ENCODE data around the gene CALN1.
"Not testable (repeated sequence)": the region's sequence is repeated elsewhere in the genome, so short reads cannot be mapped to it uniquely, and the experiment has no call there.

Gene CALN1

GRCh38 chr7:72408966-72409637, 3.0 kb downstream of the CALN1 start:
- DNase-seq = no peak

GRCh38 chr7:72406820-72407403, 5.2 kb downstream of the CALN1 start:
- no peak for DNase-seq

GRCh38 chr7:72405871-72406270, 6.3 kb downstream of the CALN1 start:
- DNase-seq = no peak

- DNase-seq = peak; percentile 73
Observed at GRCh38 chr7:72405418-72405817, 6.7 kb downstream of the CALN1 start.

GRCh38 chr7:72404743-72405142, 7.4 kb downstream of the CALN1 start:
- DNase-seq = no peak

GRCh38 chr7:72403458-72404076, 8.6 kb downstream of the CALN1 start:
- DNase-seq = peak; percentile 48

GRCh38 chr7:72394016-72394415, 18.1 kb downstream of the CALN1 start:
- no peak for DNase-seq

DNA sequence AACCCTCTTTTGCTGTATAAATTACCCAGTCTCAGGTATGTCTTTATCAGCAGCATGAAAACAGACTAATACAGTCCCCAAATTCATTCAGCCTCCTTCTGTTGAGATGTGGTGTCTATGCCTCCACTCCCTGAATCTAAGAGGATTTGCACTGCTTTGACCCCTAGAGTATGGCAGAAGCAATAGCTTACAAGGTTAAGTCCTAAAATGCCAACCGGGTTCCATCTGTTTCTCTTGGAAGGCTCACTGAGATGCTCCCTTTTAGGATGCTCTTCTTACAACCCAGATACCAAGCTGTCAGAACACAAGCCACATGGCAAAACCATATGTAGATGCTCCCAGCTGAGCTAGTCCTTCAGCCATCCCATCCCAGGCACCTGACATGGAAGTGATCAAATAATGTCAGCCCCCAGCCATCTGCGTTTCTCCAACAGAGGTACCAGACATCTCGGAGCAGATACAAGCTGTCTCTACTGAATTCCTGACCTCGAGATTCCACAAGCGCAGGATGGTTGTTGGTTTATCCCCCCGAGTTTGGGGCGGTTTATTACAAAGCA, 20.2 kb downstream of the CALN1 start:
- no peak for DNase-seq

- DNase-seq = no peak
Observed at GRCh38 chr7:72386118-72386517, 26.0 kb downstream of the CALN1 start.

- no peak for DNase-seq
Observed at GRCh38 chr7:72362246-72362645, 49.9 kb downstream of the CALN1 start.

DNA sequence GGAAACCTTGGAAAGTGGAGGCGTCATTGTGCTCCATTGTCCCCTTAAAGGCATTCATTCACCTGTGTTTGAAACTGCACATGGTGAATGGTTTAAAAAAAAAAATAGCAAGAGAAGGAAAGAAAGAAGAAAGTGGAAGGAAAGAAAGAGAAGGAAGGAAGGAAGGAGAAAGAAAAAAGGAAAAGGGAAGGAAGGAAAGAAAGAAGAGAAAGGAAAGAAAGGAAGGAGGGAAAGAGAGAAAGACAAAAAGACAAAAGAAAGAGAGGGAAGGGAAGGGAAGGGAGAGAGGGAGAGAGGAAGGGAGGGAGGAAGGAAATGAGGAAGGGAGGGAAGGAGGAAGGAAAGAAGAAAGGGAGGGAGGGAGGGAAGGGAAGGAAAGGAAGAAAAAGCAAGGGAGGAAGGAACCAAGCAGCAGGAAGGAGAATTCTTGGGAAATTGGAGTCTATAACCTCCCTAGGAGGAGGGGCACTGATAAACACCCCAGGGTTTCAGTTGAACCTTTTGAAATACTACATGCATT, 66.9 kb downstream of the CALN1 start:
- DNase-seq = no peak

DNA sequence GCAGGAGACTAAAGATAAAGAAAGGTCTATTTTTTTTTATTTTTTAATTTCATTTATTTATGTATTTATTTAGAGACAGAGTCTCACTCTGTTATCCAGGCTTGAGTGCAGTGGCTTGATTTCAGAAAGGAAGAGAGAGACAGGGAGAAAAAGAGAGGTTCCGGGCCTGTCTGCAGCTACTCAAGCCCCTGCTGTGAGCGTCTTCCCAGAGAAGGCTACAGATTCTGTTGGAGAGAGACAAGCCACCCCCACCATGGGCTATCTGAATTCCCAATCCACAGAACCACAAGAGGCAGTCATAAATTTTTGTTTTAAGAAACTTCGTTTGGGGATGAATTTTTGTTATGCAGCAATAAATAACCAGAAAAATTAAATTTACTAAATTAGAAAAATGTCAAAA, 68.1 kb downstream of the CALN1 start:
- DNase-seq = no peak

- not testable (repeated sequence) for DNase-seq
Observed at GRCh38 chr7:72343354-72343753, 68.8 kb downstream of the CALN1 start.

DNA sequence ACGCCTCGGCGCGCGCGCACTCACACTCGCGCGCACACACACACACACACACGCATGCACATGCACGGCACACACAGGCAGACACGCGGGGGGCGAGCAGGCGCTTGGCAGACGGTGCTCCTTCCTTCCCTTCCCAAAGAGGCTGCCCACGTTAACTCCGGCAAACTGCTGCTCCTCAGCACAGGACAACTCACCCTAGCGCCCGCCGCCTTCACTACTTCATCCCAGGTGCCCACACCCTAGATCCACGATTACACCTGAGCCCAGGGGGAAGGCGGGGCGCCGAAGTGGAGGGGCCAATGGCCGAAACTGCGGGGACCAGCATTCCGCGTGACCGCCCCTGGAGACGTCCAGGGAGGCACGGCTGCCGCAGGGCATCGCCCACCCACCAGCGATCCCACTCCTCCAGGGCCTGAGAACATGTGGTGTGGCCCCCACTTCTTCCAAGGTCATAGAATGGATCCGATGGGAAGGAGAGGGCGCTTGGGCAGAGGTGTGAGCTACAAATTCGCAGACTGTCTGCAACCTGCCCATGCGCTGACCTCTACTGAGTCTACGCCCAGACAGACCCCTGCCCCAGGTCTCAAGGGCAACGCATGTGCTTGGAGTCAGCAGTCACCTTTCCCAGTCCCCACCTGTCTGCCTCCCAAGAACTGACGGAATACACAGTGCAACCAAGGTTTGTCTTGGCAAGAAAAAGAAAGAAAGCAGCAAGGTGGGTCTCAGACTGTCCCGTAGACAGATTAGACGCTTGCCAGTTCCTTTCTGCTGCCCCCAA, 74.6 kb downstream of the CALN1 start:
- no peak for DNase-seq

- DNase-seq = no peak
Observed at GRCh38 chr7:72336632-72337389, 75.3 kb downstream of the CALN1 start.

DNA sequence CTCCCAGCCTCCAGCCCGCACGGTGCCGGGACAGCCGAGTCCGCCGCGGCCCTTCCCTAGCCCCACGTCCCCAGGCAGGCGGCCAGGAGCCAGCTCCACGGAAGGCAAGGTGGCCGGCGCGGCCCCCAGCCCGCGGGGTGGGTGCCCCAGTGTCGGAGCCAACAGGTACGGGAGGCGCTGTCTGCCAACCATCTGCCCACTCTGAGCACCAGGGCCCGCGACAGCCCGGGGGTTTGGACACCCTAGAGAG, 75.8 kb downstream of the CALN1 start:
- DNase-seq = no peak

DNA sequence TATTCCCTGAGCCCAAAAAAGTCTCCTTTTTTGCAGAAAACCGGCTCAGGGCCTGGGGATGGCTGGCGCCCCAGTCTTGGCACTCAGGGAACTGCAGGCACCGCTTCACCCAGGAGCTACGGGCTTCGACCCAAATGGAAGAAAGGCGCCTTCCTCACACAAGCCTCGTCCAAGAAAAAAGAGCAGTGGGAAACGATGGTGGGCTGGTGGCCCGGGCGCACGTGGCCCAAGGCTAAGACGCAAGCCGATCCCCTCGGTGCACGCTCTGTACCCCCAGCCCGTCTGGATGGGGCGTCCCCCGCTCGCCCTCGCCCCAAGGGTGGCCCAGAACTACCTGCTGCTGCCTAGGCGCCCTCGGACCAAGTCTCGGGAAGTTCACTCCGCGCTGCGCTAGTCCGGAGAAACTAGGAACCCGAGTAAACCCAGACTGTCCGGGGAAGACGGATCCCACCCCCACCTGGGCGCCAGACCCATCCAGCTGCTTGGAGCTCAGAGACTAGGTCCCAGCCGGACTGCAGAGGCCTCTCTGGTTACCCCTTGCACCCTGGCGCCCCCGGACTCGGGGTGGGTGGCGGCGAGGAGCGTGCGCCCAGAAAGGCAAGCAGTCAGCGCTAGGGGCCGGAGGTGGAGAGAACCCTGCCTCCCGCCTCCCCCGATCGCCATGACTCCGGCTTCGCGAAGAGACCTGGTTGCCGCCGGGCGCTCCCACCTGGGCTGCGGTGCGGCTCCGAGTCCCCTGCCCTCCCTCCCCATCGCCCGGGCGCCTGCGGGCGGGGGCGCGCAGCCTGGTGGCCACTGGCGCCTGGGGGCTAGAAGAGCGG, 76.4 kb downstream of the CALN1 start:
- DNase-seq = no peak

GRCh38 chr7:72334698-72335097, 77.4 kb downstream of the CALN1 start:
- DNase-seq = no peak

GRCh38 chr7:72334066-72334465, 78.1 kb downstream of the CALN1 start:
- no peak for DNase-seq

GRCh38 chr7:72326811-72327210, 85.3 kb downstream of the CALN1 start:
- no peak for DNase-seq

DNA sequence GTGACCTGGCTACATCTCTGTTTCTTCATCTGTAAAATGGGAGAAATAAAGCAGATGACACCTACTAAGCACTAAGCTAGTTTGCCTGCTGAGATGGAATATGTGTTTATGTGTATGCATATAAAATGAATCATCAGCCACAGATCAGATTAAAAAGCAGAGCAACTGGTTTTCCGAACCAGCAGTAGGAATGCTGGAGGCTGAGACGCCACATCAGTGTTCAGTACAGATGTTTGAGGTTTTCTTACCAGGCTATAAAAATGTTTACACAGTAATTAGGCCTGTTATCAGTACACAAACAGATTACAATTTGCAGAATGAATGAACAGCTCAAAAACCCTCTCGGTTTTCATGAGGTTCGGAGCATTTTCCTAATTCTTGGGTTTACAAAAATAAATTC, 85.8 kb downstream of the CALN1 start:
- no peak for DNase-seq

DNA sequence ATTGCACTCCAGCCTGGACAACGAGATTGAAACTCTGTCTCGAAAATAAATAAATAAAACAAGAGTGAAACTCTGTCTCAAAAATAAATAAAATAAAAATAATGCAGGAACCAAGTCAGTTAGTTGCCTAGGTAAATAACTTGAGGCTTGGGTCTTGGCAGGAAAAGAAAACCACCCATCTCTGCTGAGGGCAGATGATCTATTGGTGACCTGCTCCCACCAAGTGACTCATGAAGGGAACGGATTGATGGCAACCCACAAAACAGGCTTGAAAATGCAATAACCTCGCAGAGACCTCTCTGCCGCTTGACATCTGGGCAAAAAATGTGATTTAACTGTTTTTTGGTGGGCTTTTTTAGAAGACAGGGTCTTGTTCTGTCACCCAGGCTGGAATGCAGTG, 86.6 kb downstream of the CALN1 start:
- no peak for DNase-seq
